ENCODE data around the gene GALNT14. TPM values are rescaled to one million over a fixed set of nuclear protein-coding genes. Genes with fewer than 3 reads are reported as not detected.

Gene GALNT14
- total and polyA plus RNA-seq, 2 of the 8 experiments (the other 6 are each of a cell fraction or from before 2014, with no cell fraction given) = 13.0 to 13.7 TPM

DNA sequence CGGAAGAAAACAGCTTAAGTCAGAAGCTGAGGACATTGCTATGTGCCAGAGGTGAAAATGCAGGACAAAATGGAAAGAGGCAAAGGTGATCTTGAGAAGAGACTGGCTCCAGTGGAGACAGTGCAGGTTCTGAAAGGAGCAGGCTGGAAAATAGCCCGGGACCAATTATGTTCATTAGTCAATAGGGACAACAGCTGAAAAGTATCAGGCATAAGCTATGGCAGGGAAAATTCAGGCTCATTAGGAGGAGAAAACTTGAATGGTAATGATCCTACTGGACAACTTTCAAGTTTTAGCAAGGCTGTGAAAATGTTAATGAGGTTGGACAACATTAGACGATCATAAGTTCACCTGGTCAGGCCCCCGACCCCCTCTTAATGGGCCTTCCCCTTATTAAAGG, 60.2 kb downstream of the GALNT14 start:
- ChIA-PET POLR2A (ENCODE audit: partially characterized antibody) (no interaction called here), CTCF (ENCODE audit: partially characterized antibody) (interaction anchor here (0.9 to 4.3 kb wide), 9 partner anchors 8 to 363 kb away, joined by 3 to 26 read pairs (median 9); no protein-coding TSS in a partner anchor)
- H2BK5ac ChIP-seq (ENCODE audit: low read depth, low read length) = no peak overlapping the region
- no peaks in the 10 kb centered on the region for H3K9me3 ChIP-seq (ENCODE audit: insufficient read depth in 2 of 2, low read depth in 1 of 2, low read length in 1 of 2)
- no peak overlapping the region for H2BK12ac ChIP-seq (ENCODE audit: low read depth, low read length)
- no peak overlapping the region for H3K23ac ChIP-seq (ENCODE audit: insufficient read length)
- peaks cover 0 to under 1% of the 10 kb centered on the region in 2 experiments for H4K20me1 ChIP-seq (replicated peaks in 1 of 2; ENCODE audit: control insufficient read depth in 1 of 2, insufficient read depth in 2 of 2, low read length in 2 of 2)
- H2BK120ac ChIP-seq (replicated peaks; ENCODE audit: low read depth, low read length) = no peak overlapping the region
- peaks cover 0 to 8% (median 3%) of the 10 kb centered on the region in 4 experiments; a peak in 3 of 7 replicates for H3K4me1 ChIP-seq (replicated peaks in 1 of 4; ENCODE audit: control insufficient read depth in 3 of 4, insufficient read depth in 4 of 4, low read length in 3 of 4)
- H2AK5ac ChIP-seq (ENCODE audit: low read depth, low read length) = no peak overlapping the region
- no peak overlapping the region for H2BK15ac ChIP-seq (ENCODE audit: low read length)
- H2AFZ ChIP-seq (ENCODE audit: low read length) = no peak overlapping the region
- H3K4me2 ChIP-seq (ENCODE audit: insufficient read depth in 1 of 2, low read depth in 2 of 2, low read length in 2 of 2) = no peak overlapping the region
- WGBS, 2 experiments (ENCODE audit: extremely low coverage in 1 of 2, insufficient coverage in 1 of 2, insufficient read length in 1 of 2, insufficient replicate concordance in 2 of 2, low coverage in 1 of 2, low lambda C conversion rate in 2 of 2, missing lambda C conversion rate in 1 of 2) = 92% methylated on average over 4 of the region's 4 CpGs; no CpG with 5 or more reads in 1 of the 2 experiments
- H3K23me2 ChIP-seq (ENCODE audit: low read depth, low read length) = no peaks in the 10 kb centered on the region
- H3K14ac ChIP-seq (ENCODE audit: insufficient read length) = no peak overlapping the region
- no peak overlapping the region for H3K56ac ChIP-seq (replicated peaks; ENCODE audit: insufficient read length, low read depth, low read length)
- no peaks in the 10 kb centered on the region for H3K27me3 ChIP-seq (replicated peaks in 1 of 4; ENCODE audit: control insufficient read depth in 3 of 4, extremely low read depth in 1 of 4, insufficient read depth in 3 of 4, low read length in 3 of 4)
- H3K36me3 ChIP-seq (ENCODE audit: control insufficient read depth in 2 of 4, insufficient read depth in 4 of 4, low read length in 3 of 4) = peaks cover 0 to 2% (median 0%) of the 10 kb centered on the region in 4 experiments; a peak in 1 of 8 replicates
- H3K27ac ChIP-seq (ENCODE audit: low read depth, low read length) = no peak overlapping the region
- H4K8ac ChIP-seq (ENCODE audit: extremely low read depth, insufficient read depth, low read length) = no peak overlapping the region
- DNase-seq (ENCODE audit: low read depth in 1 of 2, low spot score in 2 of 2) = no peak
- H2BK20ac ChIP-seq (ENCODE audit: low read length) = no peak overlapping the region
- no peak overlapping the region for H4K5ac ChIP-seq (ENCODE audit: insufficient read length, low read depth, low read length)
- H4K91ac ChIP-seq (replicated peaks; ENCODE audit: insufficient read length, low read length) = no peak overlapping the region
- H3K9ac ChIP-seq (replicated peaks in 1 of 4; ENCODE audit: extremely low read depth in 1 of 4, low read depth in 3 of 4, low read length in 3 of 4) = no peak overlapping the region
- H3K79me1 ChIP-seq (ENCODE audit: low read depth, low read length) = no peaks in the 10 kb centered on the region
- H3K79me2 ChIP-seq (ENCODE audit: control insufficient read depth in 1 of 2, insufficient read depth in 2 of 2, low read length in 2 of 2) = no peaks in the 10 kb centered on the region
- FAIRE-seq = no peak
- H3K4me3 ChIP-seq (ENCODE audit: extremely low read depth in 1 of 4, insufficient read depth in 2 of 4, low read depth in 3 of 4, low read length in 4 of 4) = no peak overlapping the region
- no peak overlapping the region for H3K4ac ChIP-seq (replicated peaks; ENCODE audit: insufficient read length, low read depth, low read length)
- H3K18ac ChIP-seq (ENCODE audit: extremely low read depth, low read length) = no peak overlapping the region
- TF ChIP-seq MAX (IDR thresholded peaks at IDR 0.05) (no peak), CEBPB (IDR thresholded peaks at IDR 0.05; ENCODE audit: low read depth, low read length) (no peak), CBX8 (IDR thresholded peaks at IDR 0.05; ENCODE audit: borderline replicate concordance, low read depth, low read length) (no peak), SIN3A (conservative IDR thresholded peaks at IDR 0.05 in 1 of 2, IDR thresholded peaks at IDR 0.05 in 1 of 2; ENCODE audit: low read depth in 1 of 2, low read length in 2 of 2) (no peak), ATF3 (IDR thresholded peaks at IDR 0.05; ENCODE audit: insufficient read depth, low read depth, low read length) (no peak), SAP30 (IDR thresholded peaks at IDR 0.05; ENCODE audit: insufficient read depth, insufficient replicate concordance, low read length) (no peak), PHF8 (conservative IDR thresholded peaks at IDR 0.05; ENCODE audit: low read depth, low read length) (no peak), KDM1A (IDR thresholded peaks at IDR 0.05; ENCODE audit: borderline replicate concordance, low read length) (no peak), JUND (IDR thresholded peaks at IDR 0.05; ENCODE audit: low read length) (no peak), CHD2 (IDR thresholded peaks at IDR 0.05; ENCODE audit: low read length) (no peak), SRF (IDR thresholded peaks at IDR 0.05; ENCODE audit: low read depth, low read length) (no peak), BRCA1 (IDR thresholded peaks at IDR 0.05; ENCODE audit: low read depth, low read length) (no peak), POLR2AphosphoS5 (IDR thresholded peaks at IDR 0.05; ENCODE audit: low read depth, low read length) (no peak), FOSL1 (IDR thresholded peaks at IDR 0.05; ENCODE audit: insufficient read depth, low read depth, low read length) (no peak)

Measured in H1 (cell line).